ENCODE measurements around the gene TP73. TPM values are rescaled to one million over a fixed set of nuclear protein-coding genes. Genes with fewer than 3 reads are reported as not detected.

Gene TP73
- polyA plus RNA-seq, 1 donor from 2014 or later: not detected

DNA sequence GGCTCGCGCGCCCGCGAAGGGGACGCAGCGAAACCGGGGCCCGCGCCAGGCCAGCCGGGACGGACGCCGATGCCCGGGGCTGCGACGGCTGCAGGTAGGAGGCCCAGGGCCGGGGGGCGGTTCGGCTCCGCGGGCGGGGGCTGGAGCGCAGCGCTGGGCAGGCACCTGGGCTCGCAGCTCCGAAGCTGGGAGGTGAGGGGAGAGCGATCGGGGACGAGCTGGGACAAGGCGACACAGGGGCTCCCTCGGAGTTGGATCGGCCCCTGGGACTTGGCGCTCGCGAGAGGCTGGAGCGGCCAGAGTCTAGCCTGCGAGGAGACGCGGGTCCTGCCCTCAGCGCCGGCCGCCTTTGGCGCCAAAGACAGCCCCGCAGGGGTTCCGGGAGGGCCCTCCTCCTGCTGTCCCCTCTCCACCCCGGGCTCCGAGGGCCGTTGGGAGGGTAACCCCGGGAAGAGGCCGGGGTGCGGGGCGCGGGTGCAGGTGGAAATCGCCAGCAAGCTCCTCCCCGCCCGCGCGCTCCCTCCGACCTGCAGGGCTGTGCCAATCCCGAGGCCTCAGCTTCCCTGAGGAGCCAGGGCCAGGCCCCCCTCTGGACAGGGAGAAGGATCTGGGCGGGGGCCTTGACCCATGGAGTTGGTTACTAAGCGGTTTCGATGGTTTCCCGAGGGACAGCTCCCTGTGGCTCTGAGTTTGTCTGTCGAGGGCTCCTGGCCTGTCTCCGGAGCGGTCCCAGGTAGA is 401 bp downstream of the TP73 start:
- Histone ChIP-seq H3K79me2 (replicated peaks; ENCODE audit: insufficient read depth, low read length) (peaks cover 4% of the 10 kb centered on the region), H3K4me2 (ENCODE audit: low read length) (no peak overlapping the region), H3K9me2 (ENCODE audit: insufficient read depth, low read length) (no peaks in the 10 kb centered on the region), H3K36me3 (ENCODE audit: insufficient read depth, low read length) (no peaks in the 10 kb centered on the region), H3K4me3 (ENCODE audit: low read length) (peak overlapping the region; percentile 38), H3K9ac (ENCODE audit: low read length) (no peak overlapping the region), H3K27me3 (ENCODE audit: insufficient read depth, low read depth, low read length) (peaks cover 50% of the 10 kb centered on the region), H3F3A (ENCODE audit: insufficient read depth, low read length, poor library complexity, severe bottlenecking) (no peaks in the 10 kb centered on the region), H4K20me1 (ENCODE audit: insufficient read depth) (no peaks in the 10 kb centered on the region), H3K27ac (ENCODE audit: low read length) (no peak overlapping the region), H2AFZ (ENCODE audit: low read depth, low read length) (no peak overlapping the region), H3K9me3 (ENCODE audit: low read length) (no peaks in the 10 kb centered on the region)
- TF ChIP-seq EP300 (conservative IDR thresholded peaks at IDR 0.05; ENCODE audit: poor library complexity, severe bottlenecking): no peak
- no peak for TF ChIP-seq RAD21 (conservative IDR thresholded peaks at IDR 0.05)
- TF ChIP-seq, protein P1, sequence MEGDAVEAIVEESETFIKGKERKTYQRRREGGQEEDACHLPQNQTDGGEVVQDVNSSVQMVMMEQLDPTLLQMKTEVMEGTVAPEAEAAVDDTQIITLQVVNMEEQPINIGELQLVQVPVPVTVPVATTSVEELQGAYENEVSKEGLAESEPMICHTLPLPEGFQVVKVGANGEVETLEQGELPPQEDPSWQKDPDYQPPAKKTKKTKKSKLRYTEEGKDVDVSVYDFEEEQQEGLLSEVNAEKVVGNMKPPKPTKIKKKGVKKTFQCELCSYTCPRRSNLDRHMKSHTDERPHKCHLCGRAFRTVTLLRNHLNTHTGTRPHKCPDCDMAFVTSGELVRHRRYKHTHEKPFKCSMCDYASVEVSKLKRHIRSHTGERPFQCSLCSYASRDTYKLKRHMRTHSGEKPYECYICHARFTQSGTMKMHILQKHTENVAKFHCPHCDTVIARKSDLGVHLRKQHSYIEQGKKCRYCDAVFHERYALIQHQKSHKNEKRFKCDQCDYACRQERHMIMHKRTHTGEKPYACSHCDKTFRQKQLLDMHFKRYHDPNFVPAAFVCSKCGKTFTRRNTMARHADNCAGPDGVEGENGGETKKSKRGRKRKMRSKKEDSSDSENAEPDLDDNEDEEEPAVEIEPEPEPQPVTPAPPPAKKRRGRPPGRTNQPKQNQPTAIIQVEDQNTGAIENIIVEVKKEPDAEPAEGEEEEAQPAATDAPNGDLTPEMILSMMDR (IDR thresholded peaks at IDR 0.05; ENCODE audit: poor library complexity, severe bottlenecking): no peak
- TF ChIP-seq EZH2 (IDR thresholded peaks at IDR 0.05; ENCODE audit: borderline replicate concordance, insufficient read depth, low read length, poor library complexity, severe bottlenecking): peak; percentile 89

GRCh38 chr1:3653286-3653618 is 936 bp downstream of the TP73 start:
- TF ChIP-seq EZH2 (IDR thresholded peaks at IDR 0.05; ENCODE audit: borderline replicate concordance, insufficient read depth, low read length, poor library complexity, severe bottlenecking): no peak
- TF ChIP-seq TAF1 (IDR thresholded peaks at IDR 0.05; ENCODE audit: low read depth): no peak
- TF ChIP-seq, protein P1 (IDR thresholded peaks at IDR 0.05; ENCODE audit: poor library complexity, severe bottlenecking): no peak
- no peak for TF ChIP-seq RAD21 (conservative IDR thresholded peaks at IDR 0.05)
- TF ChIP-seq REST (IDR thresholded peaks at IDR 0.05; ENCODE audit: borderline replicate concordance): no peak
- TF ChIP-seq SMC3 (conservative IDR thresholded peaks at IDR 0.05; ENCODE audit: poor library complexity): no peak
- TF ChIP-seq POLR2AphosphoS5 (IDR thresholded peaks at IDR 0.05): no peak
- H3F3A ChIP-seq (ENCODE audit: insufficient read depth, low read length, poor library complexity, severe bottlenecking): no peaks in the 10 kb centered on the region
- no peak overlapping the region for H3K4me2 ChIP-seq (ENCODE audit: low read length)
- H3K4me3 ChIP-seq (ENCODE audit: low read length): no peak overlapping the region
- H3K9me3 ChIP-seq (ENCODE audit: low read length): no peaks in the 10 kb centered on the region
- no peak overlapping the region for H3K27ac ChIP-seq (ENCODE audit: low read length)
- no peaks in the 10 kb centered on the region for H4K20me1 ChIP-seq (ENCODE audit: insufficient read depth)
- H3K9me2 ChIP-seq (ENCODE audit: insufficient read depth, low read length): no peaks in the 10 kb centered on the region
- peaks cover 50% of the 10 kb centered on the region for H3K27me3 ChIP-seq (ENCODE audit: insufficient read depth, low read depth, low read length)
- no peak overlapping the region for H3K9ac ChIP-seq (ENCODE audit: low read length)
- H3K36me3 ChIP-seq (ENCODE audit: insufficient read depth, low read length): no peaks in the 10 kb centered on the region
- no peak overlapping the region for H2AFZ ChIP-seq (ENCODE audit: low read depth, low read length)
- peaks cover 4% of the 10 kb centered on the region for H3K79me2 ChIP-seq (replicated peaks; ENCODE audit: insufficient read depth, low read length)

Measured in neural cell (in vitro differentiated cells).